Upper lobe of right lung (tissue), 1 donor: ENCODE data around the gene LRRC7. TPM values are rescaled to one million over a fixed set of nuclear protein-coding genes. Genes with fewer than 3 reads are reported as not detected.

ENCODE experiments used
- ATAC-seq: fragments of 200-7000 bp; cut with Tn5 transposase; one replicate; pipeline ENCODE4 v1.9.1; 2020; ENCODE audit warnings: mild to moderate bottlenecking, moderate library complexity
- DNase-seq: peaks from one replicate; pipeline ENCODE4 v3.0.0-alpha.2; 2020
- H3K27ac ChIP-seq: fragments of 200-600 bp; one replicate; pipeline ENCODE4 v1.8.0; 2022
- H3K27me3 ChIP-seq: fragments of 200-600 bp; one replicate; pipeline ENCODE4 v1.8.0; 2022; ENCODE audit warnings: mild to moderate bottlenecking
- H3K36me3 ChIP-seq: fragments of 200-600 bp; one replicate; pipeline ENCODE4 v1.8.0; 2022
- H3K4me1 ChIP-seq: fragments of 200-600 bp; one replicate; pipeline ENCODE4 v1.8.0; 2022
- H3K4me3 ChIP-seq: fragments of 200-600 bp; one replicate; pipeline ENCODE4 v1.8.0; 2022; ENCODE audit warnings: mild to moderate bottlenecking
- H3K9me3 ChIP-seq: fragments of 200-600 bp; one replicate; pipeline ENCODE4 v1.8.0; 2022
- intact Hi-C: fragments of 100-400 bp; cut with DNase I; formaldehyde crosslinking; loops from one replicate; pipeline ENCODE4 v1.11.0; 2022
- total RNA-seq: library from RNA; stranded (reverse); fragmentation: NEBNext Ultra II Directional; extraction: Animal tissue kit (Norgen Biotek cat#: 25700); gene quantifications from one replicate; pipeline ENCODE4 v1.2.1, GENCODE V29; 2021
- TF ChIP-seq, protein P1 (sequence below): fragments of 200-600 bp; IDR thresholded peaks from one replicate; pipeline ENCODE4 v1.8.0; 2022; ENCODE audit warnings: antibody characterized with exemption
- donor health status: DM: no; HTN: yes; CAD: no; lungs with severe emphysema.

The LRRC7 gene
- total RNA-seq, 1 donor from 2014 or later: not detected

DNA sequence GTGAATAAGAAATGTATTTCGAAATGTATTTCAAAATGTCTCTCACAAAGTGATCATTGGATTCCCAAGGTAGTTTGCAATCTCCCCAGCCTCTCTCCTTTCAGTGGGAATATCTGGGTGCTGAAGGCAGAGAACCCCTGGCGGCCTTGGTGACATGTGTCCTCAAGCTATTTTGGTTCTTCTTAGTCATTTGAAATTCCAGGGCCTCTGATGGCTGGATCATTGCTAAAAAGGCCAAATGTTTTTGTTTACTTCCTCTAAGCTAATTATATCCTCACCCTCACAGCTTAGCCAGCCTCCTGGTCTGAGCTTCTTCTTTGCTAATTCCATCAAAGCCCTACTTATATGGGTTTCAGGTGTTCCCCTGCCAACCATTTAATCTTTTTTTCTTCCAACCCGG lies 566.4 kb downstream of the LRRC7 start:
- Histone ChIP-seq H3K9me3 (no peaks in the 10 kb centered on the region), H3K4me3 (no peak overlapping the region), H3K4me1 (no peaks in the 10 kb centered on the region), H3K36me3 (no peaks in the 10 kb centered on the region), H3K27ac (no peak overlapping the region), H3K27me3 (no peaks in the 10 kb centered on the region)
- DNase-seq (no peak), ATAC-seq (no peak)
- intact Hi-C loops: no loop called here
- TF ChIP-seq, protein P1, sequence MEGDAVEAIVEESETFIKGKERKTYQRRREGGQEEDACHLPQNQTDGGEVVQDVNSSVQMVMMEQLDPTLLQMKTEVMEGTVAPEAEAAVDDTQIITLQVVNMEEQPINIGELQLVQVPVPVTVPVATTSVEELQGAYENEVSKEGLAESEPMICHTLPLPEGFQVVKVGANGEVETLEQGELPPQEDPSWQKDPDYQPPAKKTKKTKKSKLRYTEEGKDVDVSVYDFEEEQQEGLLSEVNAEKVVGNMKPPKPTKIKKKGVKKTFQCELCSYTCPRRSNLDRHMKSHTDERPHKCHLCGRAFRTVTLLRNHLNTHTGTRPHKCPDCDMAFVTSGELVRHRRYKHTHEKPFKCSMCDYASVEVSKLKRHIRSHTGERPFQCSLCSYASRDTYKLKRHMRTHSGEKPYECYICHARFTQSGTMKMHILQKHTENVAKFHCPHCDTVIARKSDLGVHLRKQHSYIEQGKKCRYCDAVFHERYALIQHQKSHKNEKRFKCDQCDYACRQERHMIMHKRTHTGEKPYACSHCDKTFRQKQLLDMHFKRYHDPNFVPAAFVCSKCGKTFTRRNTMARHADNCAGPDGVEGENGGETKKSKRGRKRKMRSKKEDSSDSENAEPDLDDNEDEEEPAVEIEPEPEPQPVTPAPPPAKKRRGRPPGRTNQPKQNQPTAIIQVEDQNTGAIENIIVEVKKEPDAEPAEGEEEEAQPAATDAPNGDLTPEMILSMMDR: no peak

DNA sequence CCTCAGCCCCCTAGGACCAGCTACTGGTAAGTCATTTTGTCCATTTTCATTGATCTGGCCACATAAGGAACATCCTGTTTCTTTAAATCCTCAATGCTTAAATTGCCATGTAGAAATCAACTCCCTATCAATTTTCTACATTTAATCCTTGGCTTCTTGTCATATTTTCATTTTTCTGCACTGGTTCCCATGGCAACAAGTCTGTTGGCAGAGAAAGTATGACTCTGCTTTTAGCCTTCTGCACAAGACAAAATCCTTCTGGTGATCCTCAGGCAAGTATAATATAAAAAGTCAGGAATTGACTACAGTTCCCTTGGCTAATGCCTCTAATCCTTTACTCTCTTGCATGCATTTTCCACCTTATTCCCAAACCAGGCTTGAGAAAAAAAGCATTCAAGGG lies 572.6 kb downstream of the LRRC7 start:
- H3K9me3 ChIP-seq: no peaks in the 10 kb centered on the region
- H3K4me3 ChIP-seq: no peak overlapping the region
- intact Hi-C loops: no loop called here
- ATAC-seq (no peak), DNase-seq (no peak)
- peaks cover under 1% of the 10 kb centered on the region for H3K36me3 ChIP-seq
- H3K4me1 ChIP-seq: peaks cover 13% of the 10 kb centered on the region
- TF ChIP-seq, protein P1: no peak
- H3K27me3 ChIP-seq: no peaks in the 10 kb centered on the region
- peak overlapping the region; percentile 31 for H3K27ac ChIP-seq

DNA sequence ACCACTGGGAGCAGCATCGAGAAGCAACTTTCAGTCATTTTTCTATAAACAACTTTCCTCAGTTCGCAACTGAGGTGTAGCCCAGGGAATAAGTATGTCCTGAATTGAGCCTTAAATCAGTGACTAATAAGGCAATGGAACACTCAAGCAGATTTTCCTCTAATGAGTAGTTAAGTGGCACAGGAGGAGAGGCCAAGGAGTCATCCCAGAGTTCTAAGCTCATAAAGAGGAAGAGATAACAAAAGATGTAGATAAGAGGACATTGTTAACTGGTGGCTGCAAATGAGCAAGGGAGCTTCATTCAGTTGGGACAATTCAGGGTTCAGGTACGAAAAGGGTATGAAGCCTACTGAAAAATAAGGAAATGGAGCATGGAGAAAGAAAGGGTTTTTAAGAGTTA lies 573.2 kb downstream of the LRRC7 start:
- TF ChIP-seq, protein P1: no peak
- no peak for DNase-seq
- H3K27me3 ChIP-seq: no peaks in the 10 kb centered on the region
- H3K36me3 ChIP-seq: peaks cover 6% of the 10 kb centered on the region
- peak overlapping the region; percentile 31 for H3K27ac ChIP-seq
- no peak for ATAC-seq
- peaks cover 13% of the 10 kb centered on the region for H3K4me1 ChIP-seq
- intact Hi-C loops: no loop called here
- H3K9me3 ChIP-seq: no peaks in the 10 kb centered on the region
- no peak overlapping the region for H3K4me3 ChIP-seq

DNA sequence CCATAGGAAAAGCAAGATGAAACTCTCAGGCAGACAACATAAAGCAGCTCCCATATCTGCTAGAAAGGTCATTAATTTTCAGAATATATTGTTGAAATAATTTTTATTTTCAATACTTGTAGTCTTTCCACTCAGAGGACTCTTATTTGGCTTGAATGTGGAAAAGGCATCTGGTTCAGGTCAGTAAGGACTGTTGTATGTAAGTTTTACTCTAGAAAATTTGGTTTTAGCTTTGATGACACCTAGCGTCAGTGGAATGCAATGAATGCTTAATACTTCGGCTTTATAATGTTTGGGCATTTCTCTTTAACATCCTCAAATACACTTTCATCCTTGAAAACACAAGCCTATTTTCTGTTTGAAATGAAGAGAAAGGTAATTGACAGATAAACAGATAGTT lies 574.4 kb downstream of the LRRC7 start:
- no peak for DNase-seq
- intact Hi-C loops: no loop called here
- TF ChIP-seq, protein P1: peak; percentile 24
- Histone ChIP-seq H3K27ac (no peak overlapping the region), H3K4me1 (peaks cover 13% of the 10 kb centered on the region), H3K4me3 (no peak overlapping the region), H3K9me3 (no peaks in the 10 kb centered on the region), H3K36me3 (peaks cover 18% of the 10 kb centered on the region), H3K27me3 (no peaks in the 10 kb centered on the region)
- no peak for ATAC-seq

DNA sequence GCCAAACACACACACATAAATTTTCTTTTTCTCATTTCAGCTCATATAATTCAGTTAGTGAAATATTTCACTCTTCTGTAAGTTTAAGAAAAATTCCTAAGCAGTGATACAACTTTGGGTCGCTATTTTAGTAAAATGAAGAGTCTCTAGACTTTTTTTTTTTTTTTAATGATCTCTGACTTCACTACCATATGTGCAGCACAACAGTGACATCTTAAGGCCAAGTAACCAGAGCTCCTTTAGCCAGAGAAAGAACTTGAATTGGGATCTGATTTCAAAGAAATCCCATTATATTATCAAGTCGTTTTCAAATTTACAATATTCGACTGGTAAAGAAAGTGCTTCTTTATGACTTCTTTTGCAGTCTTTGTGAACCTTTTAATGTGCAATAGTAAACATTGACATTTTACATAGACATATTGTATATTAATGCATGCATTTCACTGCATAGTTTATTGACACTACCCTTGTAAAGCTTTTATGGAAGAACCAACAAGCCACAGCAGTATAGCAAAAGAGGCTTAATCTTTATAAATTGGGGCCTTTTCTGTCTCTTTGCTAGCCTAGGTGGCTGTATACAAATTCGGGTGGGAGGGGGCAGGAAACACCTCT lies 575.4 kb downstream of the LRRC7 start:
- peaks cover 23% of the 10 kb centered on the region for H3K36me3 ChIP-seq
- no peak overlapping the region for H3K4me3 ChIP-seq
- H3K9me3 ChIP-seq: no peaks in the 10 kb centered on the region
- ATAC-seq (no peak), DNase-seq (no peak)
- intact Hi-C loops: no loop called here
- no peaks in the 10 kb centered on the region for H3K27me3 ChIP-seq
- no peak overlapping the region for H3K27ac ChIP-seq
- TF ChIP-seq, protein P1: peak; percentile 12
- peaks cover 13% of the 10 kb centered on the region for H3K4me1 ChIP-seq

DNA sequence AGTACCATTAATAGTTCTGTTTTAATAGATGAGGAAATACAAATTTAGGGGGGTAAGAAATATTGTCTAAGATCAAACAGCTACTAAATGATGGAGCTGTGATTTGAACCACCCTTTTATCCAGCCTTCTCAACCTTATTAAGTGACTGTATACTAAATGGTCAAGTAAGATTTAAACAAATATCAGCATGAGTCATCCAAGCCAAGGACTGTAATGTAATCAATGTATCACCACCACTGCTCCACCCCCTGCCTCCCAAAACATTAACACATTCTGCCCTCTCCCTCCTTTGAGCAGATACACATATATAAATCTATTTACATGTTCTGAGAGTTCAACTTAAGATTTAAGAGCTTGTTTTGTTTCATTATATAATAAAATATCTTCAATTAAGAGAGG lies 578.8 kb downstream of the LRRC7 start:
- H3K9me3 ChIP-seq: no peaks in the 10 kb centered on the region
- DNase-seq (no peak), ATAC-seq (no peak)
- H3K27me3 ChIP-seq: no peaks in the 10 kb centered on the region
- H3K36me3 ChIP-seq: peaks cover 31% of the 10 kb centered on the region
- no peak overlapping the region for H3K27ac ChIP-seq
- peaks cover 5% of the 10 kb centered on the region for H3K4me1 ChIP-seq
- intact Hi-C loops: no loop called here
- no peak overlapping the region for H3K4me3 ChIP-seq
- TF ChIP-seq, protein P1: no peak
